Measurements from ENCODE around the gene NUFIP2. TPM values are rescaled to one million over a fixed set of nuclear protein-coding genes. Genes with fewer than 3 reads are reported as not detected.

NUFIP2 gene
- total RNA-seq, 2 experiments from 2014 or later = 78.4 to 82.2 TPM

GRCh38 chr17:29242051-29242450 is 51.9 kb downstream of the NUFIP2 start:
- Mint-ChIP-seq H3K36me3 (ENCODE audit: low read depth) (no peaks in the 10 kb centered on the region), H3K4me1 (ENCODE audit: low read depth) (no peaks in the 10 kb centered on the region), H3K4me3 (no peak overlapping the region), H3K27me3 (no peaks in the 10 kb centered on the region), H3K27ac (no peak overlapping the region), H3K9me3 (no peaks in the 10 kb centered on the region)
- CTCF ChIA-PET = no interaction called here
- Histone ChIP-seq H3K4me3 (ENCODE audit: low read length) (no peak overlapping the region), H3K27me3 (ENCODE audit: control insufficient read depth in 1 of 2, insufficient read depth in 2 of 2, low read length in 2 of 2) (no peaks in the 10 kb centered on the region), H3K27ac (ENCODE audit: low read depth in 1 of 2, low read length in 2 of 2) (no peak overlapping the region), H3K4me1 (ENCODE audit: insufficient read depth, low read length) (no peaks in the 10 kb centered on the region), H3K9me3 (ENCODE audit: control insufficient read depth in 1 of 2, insufficient read depth in 1 of 2, low read length in 2 of 2) (no peaks in the 10 kb centered on the region), H3K36me3 (ENCODE audit: insufficient read depth, low read length) (no peaks in the 10 kb centered on the region)
- ATAC-seq (ENCODE audit: poor library complexity) = no peak
- no peak for TF ChIP-seq CTCF (IDR thresholded peaks at IDR 0.05)
- POLR2A ChIA-PET = no interaction called here
- DNase-seq = no peak
- intact Hi-C loops (cut with DNase I, micrococcal nuclease) = no loop called here

GRCh38 chr17:29240968-29241963 is 52.7 kb downstream of the NUFIP2 start:
- no peak overlapping the region for H3K4me3 Mint-ChIP-seq
- intact Hi-C loops (cut with DNase I, micrococcal nuclease) = no loop called here
- Histone ChIP-seq H3K9me3 (ENCODE audit: control insufficient read depth in 1 of 2, insufficient read depth in 1 of 2, low read length in 2 of 2) (no peaks in the 10 kb centered on the region), H3K36me3 (ENCODE audit: insufficient read depth, low read length) (no peaks in the 10 kb centered on the region), H3K27ac (ENCODE audit: low read depth in 1 of 2, low read length in 2 of 2) (no peak overlapping the region), H3K27me3 (ENCODE audit: control insufficient read depth in 1 of 2, insufficient read depth in 2 of 2, low read length in 2 of 2) (no peaks in the 10 kb centered on the region), H3K4me3 (ENCODE audit: low read length) (no peak overlapping the region), H3K4me1 (ENCODE audit: insufficient read depth, low read length) (no peaks in the 10 kb centered on the region)
- POLR2A ChIA-PET = no interaction called here
- H3K9me3 Mint-ChIP-seq = no peaks in the 10 kb centered on the region
- CTCF ChIA-PET = no interaction called here
- H3K4me1 Mint-ChIP-seq (ENCODE audit: low read depth) = no peaks in the 10 kb centered on the region
- no peaks in the 10 kb centered on the region for H3K27me3 Mint-ChIP-seq
- TF ChIP-seq CTCF (IDR thresholded peaks at IDR 0.05) = no peak
- H3K36me3 Mint-ChIP-seq (ENCODE audit: low read depth) = no peaks in the 10 kb centered on the region
- no peak overlapping the region for H3K27ac Mint-ChIP-seq
- ATAC-seq (ENCODE audit: poor library complexity) = no peak
- peak in 2 of 14 experiments; percentile 40 to 57 for DNase-seq

- intact Hi-C loops (cut with DNase I, micrococcal nuclease) = no loop called here
- POLR2A ChIA-PET = no interaction called here
Measured at GRCh38 chr17:29240477-29240876, 53.5 kb downstream of the NUFIP2 start.

More at GRCh38 chr17:29240477-29240876, 53.5 kb downstream of the NUFIP2 start:
- Mint-ChIP-seq H3K4me1 (ENCODE audit: low read depth) (no peaks in the 10 kb centered on the region), H3K27ac (no peak overlapping the region), H3K27me3 (no peaks in the 10 kb centered on the region), H3K4me3 (no peak overlapping the region), H3K9me3 (no peaks in the 10 kb centered on the region), H3K36me3 (ENCODE audit: low read depth) (no peaks in the 10 kb centered on the region)
- ATAC-seq (ENCODE audit: poor library complexity) = no peak
- Histone ChIP-seq H3K4me3 (ENCODE audit: low read length) (no peak overlapping the region), H3K36me3 (ENCODE audit: insufficient read depth, low read length) (no peaks in the 10 kb centered on the region), H3K27ac (ENCODE audit: low read depth in 1 of 2, low read length in 2 of 2) (no peak overlapping the region), H3K9me3 (ENCODE audit: control insufficient read depth in 1 of 2, insufficient read depth in 1 of 2, low read length in 2 of 2) (no peaks in the 10 kb centered on the region), H3K27me3 (ENCODE audit: control insufficient read depth in 1 of 2, insufficient read depth in 2 of 2, low read length in 2 of 2) (no peaks in the 10 kb centered on the region), H3K4me1 (ENCODE audit: insufficient read depth, low read length) (no peaks in the 10 kb centered on the region)
- CTCF ChIA-PET = interaction anchor here (0.9 kb wide), 1 partner anchor 50 kb away, joined by 3 read pairs; no protein-coding TSS in a partner anchor
- no peak for DNase-seq
- no peak for TF ChIP-seq CTCF (IDR thresholded peaks at IDR 0.05)
